NCI-H1436 (cell line): ENCODE results near the gene FHIP1B.

Experiments
- DNase-seq: peaks from one replicate; lab custom pipeline; 2025; lab: John Stamatoyannopoulos, UW

Gene FHIP1B

DNA sequence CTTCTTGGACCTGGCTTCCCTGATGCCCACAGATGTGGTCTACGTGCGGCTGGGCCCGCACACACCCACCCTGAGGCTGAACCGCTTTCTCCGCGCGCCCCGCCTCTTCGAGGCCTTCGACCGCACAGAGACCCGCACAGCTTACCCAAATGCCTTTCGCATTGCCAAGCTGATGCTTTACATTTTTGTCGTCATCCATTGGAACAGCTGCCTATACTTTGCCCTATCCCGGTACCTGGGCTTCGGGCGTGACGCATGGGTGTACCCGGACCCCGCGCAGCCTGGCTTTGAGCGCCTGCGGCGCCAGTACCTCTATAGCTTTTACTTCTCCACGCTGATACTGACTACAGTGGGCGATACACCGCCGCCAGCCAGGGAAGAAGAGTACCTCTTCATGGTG, 5.7 kb upstream of the FHIP1B start:
- no peak for DNase-seq

- peak; percentile 92 for DNase-seq
Measured at GRCh38 chr11:6238902-6239301, 4.5 kb upstream of the FHIP1B start, which contains the start of gene CNGA4. Gene CNGA4 (plus strand): TSS chr11:6239089. CDS start chr11:6239207, 118 bp downstream.

DNA sequence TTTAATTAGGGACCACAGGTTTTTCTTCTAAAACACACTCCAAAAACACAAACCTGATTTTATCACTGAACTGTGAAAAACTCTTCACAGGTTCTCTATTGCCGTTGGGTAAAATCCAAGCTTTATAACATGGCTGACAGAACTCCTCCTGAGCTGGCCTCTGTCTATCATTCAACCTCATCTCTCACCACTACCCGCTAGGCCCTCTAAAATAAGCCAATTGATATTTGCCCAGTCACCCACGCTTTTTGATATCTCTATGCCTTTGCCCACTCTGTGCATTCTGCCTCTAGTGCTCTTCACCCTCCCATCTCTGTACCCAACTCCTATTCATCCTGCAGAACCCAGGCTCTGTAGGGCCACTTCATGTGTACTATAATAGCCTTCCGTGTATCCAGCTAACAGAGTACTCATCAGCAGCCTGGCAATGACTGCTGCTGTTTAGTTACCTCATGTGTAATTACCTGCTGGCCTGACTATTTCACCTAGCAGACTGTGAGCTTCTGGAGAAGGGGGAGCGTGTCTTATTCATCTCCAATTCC, 3.4 kb upstream of the FHIP1B start:
- DNase-seq, result peak; percentile 61

DNA sequence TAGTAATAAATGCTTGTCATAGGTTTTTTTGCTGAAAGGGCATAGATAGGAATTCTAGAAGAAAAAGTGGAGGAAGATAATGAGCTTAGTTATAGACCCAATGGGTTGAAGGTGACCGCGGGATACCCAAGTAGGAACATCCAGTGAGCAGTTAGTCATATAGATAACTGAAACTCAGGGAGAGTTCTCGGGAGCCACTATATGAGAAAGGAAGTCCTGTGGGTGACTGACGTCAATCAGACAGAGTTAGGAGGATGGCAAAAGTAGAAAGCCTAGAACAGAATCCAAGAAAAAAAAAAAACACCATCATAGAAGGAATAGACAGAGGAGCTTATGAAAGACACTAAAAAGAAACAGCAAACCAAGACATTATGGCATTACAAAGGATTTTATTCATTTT, 2.8 kb upstream of the FHIP1B start:
- no peak for DNase-seq

- no peak for DNase-seq
Measured at GRCh38 chr11:6233984-6234386, 451 bp downstream of the FHIP1B start.

DNA sequence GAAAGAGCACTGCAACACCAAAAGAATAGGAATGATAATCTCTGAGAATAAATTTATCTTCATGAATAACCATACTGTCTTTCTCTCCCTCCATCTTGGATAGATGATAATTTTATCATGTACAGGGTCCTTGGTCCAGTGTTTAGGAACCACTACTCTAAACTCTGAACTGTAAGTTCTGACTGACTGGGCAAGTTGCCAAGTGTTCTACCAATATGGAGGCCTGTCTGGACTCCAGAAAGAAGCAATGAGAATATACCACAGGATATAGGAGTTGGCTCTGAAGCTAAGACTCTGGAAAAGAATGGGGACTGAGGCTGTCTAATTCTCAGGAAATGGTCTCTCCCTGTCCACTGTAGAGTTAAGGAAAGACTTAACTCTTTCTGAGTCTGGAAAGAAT, 1.5 kb downstream of the FHIP1B start:
- DNase-seq, result no peak

- DNase-seq, result no peak
Measured at GRCh38 chr11:6229911-6230310, 4.5 kb downstream of the FHIP1B start.

GRCh38 chr11:6228520-6228919, 5.9 kb downstream of the FHIP1B start:
- no peak for DNase-seq

DNA sequence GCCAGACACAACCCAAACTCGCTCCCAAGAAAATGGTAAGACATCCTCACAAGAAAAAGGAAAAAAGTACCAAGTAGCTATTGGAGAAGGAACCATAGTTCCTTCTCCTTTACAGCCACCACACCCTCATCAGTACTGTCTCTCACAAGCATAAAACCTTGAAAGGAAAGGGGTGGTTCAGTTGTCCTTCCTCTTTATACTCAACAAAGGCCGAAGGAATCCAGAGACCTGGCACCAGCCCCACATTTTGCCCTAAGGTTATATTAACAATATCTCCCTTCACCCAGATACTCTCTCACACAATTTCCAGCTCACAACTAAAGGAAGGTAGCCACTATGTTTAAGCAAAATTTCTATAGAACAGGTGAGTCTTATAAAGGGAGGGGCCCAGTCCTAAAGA, 8.5 kb downstream of the FHIP1B start:
- DNase-seq, result no peak

GRCh38 chr11:6225024-6225423, 9.4 kb downstream of the FHIP1B start:
- no peak for DNase-seq

DNA sequence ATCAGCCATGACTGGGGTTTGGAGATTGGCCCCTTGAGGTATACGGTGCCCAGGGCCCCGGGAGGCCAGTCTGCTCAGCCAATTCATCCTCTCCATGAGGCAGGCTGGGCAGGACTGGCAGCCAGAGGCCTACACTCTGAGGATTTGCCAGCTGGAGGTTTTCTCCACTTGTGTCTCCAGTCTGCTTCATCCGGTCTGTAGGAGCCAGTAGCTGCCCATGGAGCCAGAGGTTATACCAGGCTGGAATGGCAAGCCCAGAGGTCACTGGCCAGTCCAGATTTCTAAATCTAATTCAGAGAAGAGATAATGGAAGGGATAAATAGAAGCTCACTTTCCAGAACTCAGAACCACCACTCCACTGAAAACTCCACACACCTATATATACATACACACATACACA, 10.0 kb downstream of the FHIP1B start:
- no peak for DNase-seq

DNA sequence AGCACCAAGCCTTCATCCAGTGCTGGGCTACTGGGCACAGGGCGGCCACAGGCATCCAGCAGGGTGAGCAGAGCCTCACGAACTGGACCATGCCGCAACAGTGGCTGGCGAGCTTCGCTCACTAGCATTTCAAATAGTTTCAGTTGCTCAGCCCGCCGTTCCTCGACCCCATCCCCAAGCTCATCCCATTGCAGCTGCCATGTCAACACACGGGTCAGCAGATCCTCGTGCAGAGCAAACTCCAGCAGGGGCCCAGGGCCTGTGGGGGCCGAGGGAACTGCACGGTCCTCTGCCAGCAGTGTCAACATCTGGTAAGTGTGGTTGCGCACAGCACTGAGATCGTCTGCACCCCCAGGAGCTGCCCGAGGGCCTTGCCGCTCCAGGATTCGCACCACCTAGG, 10.6 kb downstream of the FHIP1B start:
- no peak for DNase-seq

- no peak for DNase-seq
Measured at GRCh38 chr11:6219359-6219758, 15.1 kb downstream of the FHIP1B start.

DNA sequence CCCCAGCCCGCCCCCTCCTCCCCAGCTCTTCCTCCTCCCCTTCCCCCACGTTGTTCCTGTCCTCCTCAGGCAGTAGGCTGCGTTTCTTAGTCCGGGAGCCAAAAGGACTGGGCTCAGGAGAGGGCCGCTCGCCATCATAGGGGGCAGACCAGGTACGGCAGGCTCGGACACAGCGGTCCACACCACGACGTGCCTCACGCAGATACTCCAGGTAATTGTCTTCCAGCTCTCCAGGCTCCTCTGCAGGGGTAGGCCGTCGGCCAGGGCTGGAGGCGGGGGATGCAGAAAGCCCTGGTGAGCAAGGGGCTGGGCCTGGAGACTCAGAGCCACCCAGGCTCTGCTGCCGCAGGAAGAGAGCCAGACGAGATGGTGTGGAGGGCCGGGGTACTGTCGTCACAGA, 16.7 kb downstream of the FHIP1B start:
- no peak for DNase-seq

DNA sequence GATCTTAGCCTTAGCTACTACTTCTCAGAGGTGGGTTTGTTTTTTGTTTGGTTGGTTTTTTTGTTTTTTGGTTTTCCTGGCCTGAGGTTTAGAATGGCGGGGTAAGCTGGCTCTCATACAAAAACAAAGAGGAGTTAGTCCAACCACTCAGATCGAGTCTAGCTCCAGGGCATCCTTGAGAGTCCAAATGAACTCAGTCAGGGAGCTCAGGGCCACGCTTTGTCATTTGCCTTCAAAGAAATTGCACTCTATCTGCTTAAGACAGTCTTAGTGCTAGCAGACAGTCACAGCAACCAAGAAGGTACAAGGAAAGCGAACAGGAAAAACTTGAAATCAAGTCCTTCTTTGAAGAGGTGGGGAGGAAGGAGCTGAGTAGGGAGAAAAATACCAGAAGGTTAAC, 17.9 kb downstream of the FHIP1B start:
- no peak for DNase-seq

DNA sequence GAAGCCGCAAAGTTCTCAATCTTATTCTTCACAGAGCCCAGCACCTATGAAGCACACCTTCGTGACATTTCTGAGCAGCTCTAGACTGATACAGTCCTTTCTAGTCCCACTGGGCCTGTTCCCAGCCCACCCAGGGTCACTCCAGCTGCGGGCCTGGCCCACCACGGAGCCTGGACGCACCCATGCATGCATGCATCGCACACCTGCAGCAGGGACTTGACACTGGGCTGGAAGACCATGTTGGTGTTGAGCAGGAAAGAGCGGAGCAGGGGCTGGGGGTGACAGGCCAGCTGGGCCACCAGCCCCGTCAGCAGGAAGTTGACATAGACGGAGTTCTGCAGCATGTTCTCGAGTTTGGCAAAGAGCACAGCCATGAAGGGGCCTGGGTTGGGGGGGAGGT, 19.9 kb downstream of the FHIP1B start:
- no peak for DNase-seq

DNA sequence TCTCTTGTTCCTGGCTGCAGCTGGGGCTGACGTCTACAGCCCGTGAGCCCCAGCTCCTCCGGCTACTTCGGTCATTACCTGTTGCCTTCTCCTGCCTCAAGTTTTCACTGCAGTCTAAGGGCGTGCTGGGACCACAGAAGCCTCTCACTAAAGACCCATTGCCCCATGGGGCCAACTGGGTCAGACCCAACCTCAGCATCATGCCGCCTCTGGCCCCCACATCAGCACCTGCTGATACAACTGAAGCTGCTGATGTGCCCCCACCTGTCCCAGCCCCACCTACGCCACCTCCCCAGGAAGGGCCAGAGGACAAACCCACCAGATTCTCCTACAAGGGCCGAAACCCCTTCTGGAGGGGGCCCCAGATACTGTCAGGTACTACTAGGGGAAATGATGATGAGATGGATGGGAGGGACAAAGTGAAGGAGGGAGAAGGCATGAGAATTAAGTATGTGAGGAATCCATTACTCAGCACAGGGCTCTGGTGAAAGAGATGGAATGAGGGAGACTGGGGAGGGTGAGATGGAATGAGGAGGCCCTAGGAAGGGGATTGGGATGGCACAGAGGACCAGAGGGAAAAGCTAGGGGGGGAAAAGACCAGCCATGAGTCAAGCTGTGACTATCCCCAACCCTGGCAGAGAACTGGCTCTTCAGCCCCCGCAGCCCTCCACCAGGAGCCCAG, 24.0 kb downstream of the FHIP1B start:
- DNase-seq, result no peak

DNA sequence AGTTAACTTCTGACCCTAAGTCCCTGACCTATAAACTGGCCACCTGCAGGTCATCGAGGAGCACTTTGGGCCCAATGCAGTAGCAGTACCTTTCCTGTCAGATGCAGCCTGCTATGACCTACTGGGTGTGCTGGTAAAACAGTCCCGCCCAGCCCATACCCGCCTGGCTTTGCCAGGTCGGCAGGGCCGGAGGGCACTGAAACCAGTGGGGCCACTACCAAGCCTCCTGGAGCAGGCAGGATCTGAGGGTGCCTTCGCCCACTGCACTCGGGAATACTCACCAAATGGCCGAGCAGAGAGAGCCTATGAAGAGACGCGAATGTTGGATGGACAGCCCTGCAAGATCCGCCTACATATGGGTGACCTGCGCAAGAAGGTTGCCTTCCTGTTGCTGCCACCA, 24.6 kb downstream of the FHIP1B start:
- no peak for DNase-seq

GRCh38 chr11:6206456-6207180, 27.8 kb downstream of the FHIP1B start:
- no peak for DNase-seq

GRCh38 chr11:6205366-6205765, 29.1 kb downstream of the FHIP1B start, which contains the start of gene C11orf42:
Gene C11orf42 (plus strand): TSS chr11:6205557. CDS start chr11:6205616, 59 bp downstream.
- DNase-seq, result no peak

- no peak for DNase-seq
Measured at GRCh38 chr11:6204706-6205105, 29.7 kb downstream of the FHIP1B start.

- no peak for DNase-seq
Measured at GRCh38 chr11:6203327-6203726, 31.1 kb downstream of the FHIP1B start.

- DNase-seq, result no peak
Measured at GRCh38 chr11:6202041-6202440, 32.4 kb downstream of the FHIP1B start.
